Karpas-422 (cell line): Measurements from ENCODE around the gene PER3. TPM values are rescaled to one million over a fixed set of nuclear protein-coding genes. Genes with fewer than 3 reads are reported as not detected.

Experiments used
- DNase-seq: peaks from one replicate; pipeline ENCODE4 v3.0.0-alpha.2; 2015
- H2AFZ ChIP-seq: fragments of 200-600 bp; sonication (generic); 2 replicates; pipeline ENCODE4 v1.6.1; 2014; ENCODE audit warnings: antibody characterized with exemption, low read length, mixed read lengths
- H3K27ac ChIP-seq: fragments of 200-600 bp; sonication (generic); 2 replicates; pipeline ENCODE4 v1.5.1; 2014; ENCODE audit warnings: mild to moderate bottlenecking, low read length, moderate library complexity
- H3K27me3 ChIP-seq: fragments of 200-600 bp; sonication (generic); 2 replicates; pipeline ENCODE4 v1.6.1; 2014; ENCODE audit warnings: low read length, mixed read lengths
- H3K36me3 ChIP-seq: fragments of 200-600 bp; sonication (generic); 2 replicates; pipeline ENCODE4 v1.6.1; 2014; ENCODE audit warnings: low read length, mixed read lengths; ENCODE audit not compliant: insufficient read depth
- H3K4me1 ChIP-seq: fragments of 200-600 bp; sonication (generic); 2 replicates; pipeline ENCODE4 v1.6.1; 2014; ENCODE audit warnings: mild to moderate bottlenecking, low read length, mixed read lengths
- H3K4me2 ChIP-seq: fragments of 200-600 bp; sonication (generic); 2 replicates; pipeline ENCODE4 v1.6.1; 2014; ENCODE audit warnings: low read length, low read depth, mild to moderate bottlenecking; ENCODE audit not compliant: poor library complexity, severe bottlenecking
- H3K4me3 ChIP-seq: fragments of 200-600 bp; sonication (generic); 2 replicates; pipeline ENCODE4 v1.5.1; 2014; ENCODE audit warnings: mild to moderate bottlenecking, antibody characterized with exemption, low read length, mixed read lengths
- H3K79me2 ChIP-seq: fragments of 200-600 bp; sonication (generic); 2 replicates; pipeline ENCODE4 v1.6.1; 2014; ENCODE audit warnings: mild to moderate bottlenecking, low read length, mixed read lengths
- H3K9ac ChIP-seq: fragments of 200-600 bp; sonication (generic); 2 replicates; pipeline ENCODE4 v1.6.0; 2014; ENCODE audit warnings: low read length
- H3K9me2 ChIP-seq: fragments of 200-600 bp; sonication (generic), shearing (Covaris generic); replicated peaks from 2 replicates; pipeline ENCODE4 v1.6.0; 2014; ENCODE audit warnings: mild to moderate bottlenecking, low read length, moderate library complexity; ENCODE audit not compliant: insufficient read depth
- H3K9me3 ChIP-seq: fragments of 300-700, 200-600 bp; sonication (generic); 2 replicates; pipeline ENCODE4 v1.6.1; 2014; ENCODE audit warnings: low read length, mixed read lengths
- H4K20me1 ChIP-seq: fragments of 200-600 bp; sonication (generic); 2 replicates; pipeline ENCODE4 v1.6.1; 2014; ENCODE audit warnings: mild to moderate bottlenecking, antibody characterized with exemption, low read length, low read depth; ENCODE audit not compliant: insufficient read depth
- total RNA-seq: library from RNA; depleted of rRNA; stranded (reverse); fragments of >200 nt; shearing (Covaris generic); gene quantifications from 2 replicates; pipeline ENCODE4 v1.2.3, GENCODE V29; 2014; ENCODE audit warnings: low replicate concordance

Gene PER3
- total RNA-seq, 1 experiment from 2014 or later, result 3.5 TPM

DNA sequence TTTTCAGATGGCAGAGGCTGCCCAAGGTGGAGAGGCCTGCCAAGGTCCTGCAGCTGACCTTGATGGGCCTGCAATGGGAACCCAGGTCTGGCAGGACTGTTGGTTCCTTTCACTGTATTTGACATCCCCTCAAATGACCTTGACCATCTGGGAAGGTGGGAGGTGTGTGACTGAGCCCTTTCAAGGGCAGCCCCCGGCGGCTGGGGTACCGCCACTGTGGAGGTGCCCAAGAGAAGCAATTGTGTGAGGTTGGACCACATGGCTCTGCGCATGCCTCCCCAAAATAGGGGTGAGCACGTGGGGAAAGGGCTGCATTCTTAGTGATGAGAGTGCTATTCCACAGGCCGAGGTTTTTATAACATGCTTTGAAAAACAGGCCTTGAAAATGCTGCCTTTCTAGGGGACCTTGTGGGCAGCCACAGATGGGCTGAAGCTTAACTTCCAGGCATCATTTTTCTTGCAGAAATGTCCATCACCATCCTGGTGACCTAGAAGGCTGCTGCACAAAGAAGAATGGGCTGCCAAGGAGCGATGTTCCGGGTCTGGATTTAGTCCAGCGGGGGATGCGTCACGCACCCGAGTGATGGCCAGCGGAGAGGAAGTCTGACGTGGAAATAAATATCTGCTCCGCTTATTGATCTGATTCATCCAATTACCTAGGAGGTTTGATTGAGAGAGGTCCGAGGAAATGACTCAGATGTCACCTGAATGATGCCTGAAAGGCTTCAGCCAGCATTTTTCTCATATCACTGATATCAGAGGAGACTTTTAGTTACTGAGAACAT lies 85.2 kb downstream of the PER3 start:
- H3K27ac ChIP-seq, result no peak overlapping the region
- no peaks in the 10 kb centered on the region for H3K36me3 ChIP-seq
- no peak overlapping the region for H3K4me3 ChIP-seq
- no peaks in the 10 kb centered on the region for H3K9me3 ChIP-seq
- H3K4me1 ChIP-seq, result no peaks in the 10 kb centered on the region
- no peaks in the 10 kb centered on the region for H3K9me2 ChIP-seq
- no peaks in the 10 kb centered on the region for H3K79me2 ChIP-seq
- H3K4me2 ChIP-seq, result no peak overlapping the region
- DNase-seq, result no peak
- H3K9ac ChIP-seq, result no peak overlapping the region
- H2AFZ ChIP-seq, result no peak overlapping the region
- H3K27me3 ChIP-seq, result no peaks in the 10 kb centered on the region
- H4K20me1 ChIP-seq, result no peaks in the 10 kb centered on the region

DNA sequence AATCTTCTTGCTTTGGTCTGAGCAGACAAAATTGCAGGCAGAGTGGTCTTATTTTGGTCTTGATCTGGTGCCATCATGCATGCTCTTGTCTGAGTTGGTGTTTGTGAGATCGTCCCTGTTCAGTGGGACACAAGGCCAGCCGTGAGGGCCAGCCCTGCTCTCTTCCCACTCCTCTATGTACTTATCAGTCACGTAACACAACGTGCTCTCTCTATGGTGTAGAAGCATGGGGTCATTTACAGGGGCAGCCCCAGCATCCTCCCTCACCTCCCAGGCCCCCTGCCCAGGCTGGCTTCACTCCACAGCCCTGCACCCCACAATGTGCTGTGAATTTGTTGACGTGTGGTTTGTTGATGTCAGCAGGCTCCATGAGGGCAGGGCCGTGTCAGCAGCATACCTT lies 87.0 kb downstream of the PER3 start:
- Histone ChIP-seq H3K36me3 (no peaks in the 10 kb centered on the region), H3K9me3 (no peaks in the 10 kb centered on the region), H3K4me2 (no peak overlapping the region), H3K4me3 (no peak overlapping the region), H3K27ac (no peak overlapping the region), H2AFZ (no peak overlapping the region), H4K20me1 (no peaks in the 10 kb centered on the region), H3K27me3 (no peaks in the 10 kb centered on the region), H3K9me2 (no peaks in the 10 kb centered on the region), H3K4me1 (no peaks in the 10 kb centered on the region), H3K9ac (no peak overlapping the region), H3K79me2 (no peaks in the 10 kb centered on the region)
- no peak for DNase-seq

DNA sequence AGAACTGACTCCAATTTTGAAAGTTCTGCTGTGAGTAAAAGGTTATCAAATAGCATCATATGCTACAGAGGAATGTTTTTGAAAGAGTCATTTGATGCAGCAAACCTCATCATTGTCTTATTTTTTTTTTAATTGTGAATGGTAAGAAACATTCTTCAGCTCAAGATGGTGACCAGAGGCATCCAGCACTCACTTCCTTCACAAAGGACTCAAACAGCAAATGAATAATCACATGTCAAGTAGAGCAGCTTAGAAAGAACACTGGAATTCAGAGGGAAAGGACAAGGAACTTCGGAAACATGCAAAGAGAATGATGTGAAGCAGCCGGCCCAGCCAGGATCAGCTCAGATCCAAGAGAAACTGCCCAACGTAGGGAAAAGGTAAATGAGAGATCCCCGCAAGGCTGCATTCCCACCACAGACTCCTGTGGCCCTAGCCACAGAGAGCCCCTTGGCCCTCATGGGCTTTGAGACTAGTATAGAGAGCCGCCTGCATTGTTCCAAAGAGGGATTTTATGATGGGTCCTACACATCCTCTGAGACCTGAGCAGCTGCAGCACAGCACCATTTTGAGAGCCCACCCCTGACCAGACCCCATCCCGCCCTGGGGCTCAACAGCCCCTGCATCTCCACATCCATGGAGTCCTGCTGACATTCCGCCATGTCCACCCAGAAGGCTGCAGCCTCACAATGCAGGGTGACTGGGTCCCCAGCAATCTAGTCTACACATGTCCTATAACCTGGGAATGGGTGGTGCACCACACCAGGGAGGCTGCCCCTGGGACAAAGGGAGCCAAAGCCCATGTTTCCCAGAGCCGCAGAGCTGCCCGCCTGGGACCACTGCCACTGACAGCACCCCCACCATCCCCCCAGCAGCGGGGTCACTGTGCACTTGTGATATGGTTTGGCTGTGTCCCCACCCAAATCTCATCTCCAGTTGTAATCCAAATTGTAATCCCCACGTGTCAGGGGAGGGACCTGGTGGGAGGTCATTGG lies 90.0 kb downstream of the PER3 start:
- H3K79me2 ChIP-seq, result no peaks in the 10 kb centered on the region
- no peak overlapping the region for H3K27ac ChIP-seq
- H3K4me1 ChIP-seq, result no peaks in the 10 kb centered on the region
- no peak overlapping the region for H2AFZ ChIP-seq
- no peak overlapping the region for H3K4me2 ChIP-seq
- DNase-seq, result no peak
- no peaks in the 10 kb centered on the region for H3K9me2 ChIP-seq
- no peak overlapping the region for H3K9ac ChIP-seq
- no peaks in the 10 kb centered on the region for H3K9me3 ChIP-seq
- H3K36me3 ChIP-seq, result no peaks in the 10 kb centered on the region
- H3K27me3 ChIP-seq, result no peaks in the 10 kb centered on the region
- no peak overlapping the region for H3K4me3 ChIP-seq
- H4K20me1 ChIP-seq, result no peaks in the 10 kb centered on the region

DNA sequence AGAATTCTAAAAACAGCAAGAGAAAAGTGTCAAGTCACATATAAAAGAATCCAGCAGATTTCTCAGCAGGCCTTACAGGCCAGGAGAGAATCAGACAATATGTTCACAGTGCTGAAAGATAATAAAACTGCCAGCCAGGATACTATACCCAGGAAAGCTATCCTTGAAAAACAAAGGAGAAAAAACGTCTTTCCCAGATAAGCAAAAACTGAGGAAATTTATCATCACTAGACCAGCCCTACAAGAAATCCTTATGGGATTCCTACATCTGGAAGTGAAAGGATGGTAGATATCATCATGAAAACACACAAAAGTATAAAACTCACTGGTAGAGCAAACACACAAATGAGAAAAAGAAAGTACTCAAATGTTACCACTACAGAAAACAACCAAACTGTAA lies 93.9 kb downstream of the PER3 start:
- Histone ChIP-seq H4K20me1 (no peaks in the 10 kb centered on the region), H3K27ac (no peak overlapping the region), H3K79me2 (no peaks in the 10 kb centered on the region), H2AFZ (no peak overlapping the region), H3K27me3 (no peaks in the 10 kb centered on the region), H3K36me3 (no peaks in the 10 kb centered on the region), H3K4me1 (no peaks in the 10 kb centered on the region), H3K9me2 (no peaks in the 10 kb centered on the region), H3K4me3 (no peak overlapping the region), H3K4me2 (no peak overlapping the region), H3K9ac (no peak overlapping the region), H3K9me3 (no peaks in the 10 kb centered on the region)
- DNase-seq, result no peak

DNA sequence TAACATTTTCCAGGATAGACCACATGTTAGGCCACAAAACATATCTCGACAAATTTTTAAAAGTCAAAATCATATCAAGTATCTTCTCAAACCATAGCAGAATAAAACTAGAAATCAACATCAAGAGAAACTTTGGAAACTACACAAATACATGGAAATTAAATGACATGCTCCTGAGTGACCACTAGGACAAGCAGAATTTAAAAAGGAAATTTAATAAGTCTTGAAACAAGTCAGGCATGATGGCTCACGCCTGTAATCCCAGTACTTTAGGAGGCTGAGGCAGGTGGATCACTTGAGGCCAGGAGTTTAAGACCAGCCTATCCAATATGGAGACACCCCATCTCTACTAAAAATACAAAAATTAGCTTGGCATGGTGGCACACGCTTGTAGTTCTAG lies 95.1 kb downstream of the PER3 start:
- H3K36me3 ChIP-seq, result no peaks in the 10 kb centered on the region

DNA sequence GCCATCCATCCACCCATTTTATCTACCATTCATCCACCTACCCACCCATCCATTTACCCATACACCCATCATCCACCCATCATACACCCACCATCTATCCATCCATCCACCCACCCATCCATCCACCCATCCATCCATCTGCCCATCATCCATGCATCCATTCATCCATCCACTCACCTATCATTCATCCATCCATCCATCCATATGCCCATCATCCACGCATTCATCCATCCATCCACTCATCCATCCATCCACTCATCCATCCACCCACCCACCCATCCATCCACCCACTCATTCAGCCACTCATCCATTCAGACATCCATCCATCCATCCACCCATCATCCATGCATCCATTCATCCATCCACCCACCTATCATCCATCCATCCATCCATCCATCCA lies 100.7 kb downstream of the PER3 start:
- H2AFZ ChIP-seq, result no peak overlapping the region
- no peak overlapping the region for H3K9ac ChIP-seq
- H3K9me2 ChIP-seq, result no peaks in the 10 kb centered on the region
- no peaks in the 10 kb centered on the region for H3K36me3 ChIP-seq
- no peaks in the 10 kb centered on the region for H4K20me1 ChIP-seq
- H3K9me3 ChIP-seq, result no peaks in the 10 kb centered on the region
- no peak overlapping the region for H3K27ac ChIP-seq
- H3K4me3 ChIP-seq, result no peak overlapping the region
- no peaks in the 10 kb centered on the region for H3K27me3 ChIP-seq
- H3K4me1 ChIP-seq, result no peaks in the 10 kb centered on the region
- DNase-seq, result no peak
- H3K4me2 ChIP-seq, result no peak overlapping the region
- H3K79me2 ChIP-seq, result no peaks in the 10 kb centered on the region

More for the DNA sequence above, 95.1 kb downstream of the PER3 start:
- Histone ChIP-seq H3K9me2 (no peaks in the 10 kb centered on the region), H3K79me2 (no peaks in the 10 kb centered on the region), H3K9ac (no peak overlapping the region), H3K27me3 (no peaks in the 10 kb centered on the region), H3K27ac (no peak overlapping the region), H3K4me3 (no peak overlapping the region), H2AFZ (no peak overlapping the region), H3K4me1 (no peaks in the 10 kb centered on the region), H4K20me1 (no peaks in the 10 kb centered on the region), H3K4me2 (no peak overlapping the region), H3K9me3 (no peaks in the 10 kb centered on the region)
- DNase-seq, result no peak

GRCh38 chr1:7885513-7886404 lies 101.7 kb downstream of the PER3 start:
- no peak overlapping the region for H2AFZ ChIP-seq
- H3K27ac ChIP-seq, result no peak overlapping the region
- H3K79me2 ChIP-seq, result no peaks in the 10 kb centered on the region
- no peaks in the 10 kb centered on the region for H3K9me3 ChIP-seq
- no peaks in the 10 kb centered on the region for H3K27me3 ChIP-seq
- no peak overlapping the region for H3K4me2 ChIP-seq
- no peaks in the 10 kb centered on the region for H3K9me2 ChIP-seq
- DNase-seq, result peak; percentile 58
- H4K20me1 ChIP-seq, result no peaks in the 10 kb centered on the region
- H3K9ac ChIP-seq, result no peak overlapping the region
- no peak overlapping the region for H3K4me3 ChIP-seq
- H3K4me1 ChIP-seq, result no peaks in the 10 kb centered on the region
- H3K36me3 ChIP-seq, result no peaks in the 10 kb centered on the region
